Activated CD8-positive, alpha-beta memory T cell treated with anti-CD3 and anti-CD28 coated beads for 1 hour (primary cell): ENCODE results near the gene HNRNPA0.

Source experiments
- DNase-seq, 2 donors: peaks; one replicate each; pipeline ENCODE4 v3.0.0-alpha.2; 2020; ENCODE audit warnings: low read depth in 1 of 2; ENCODE audit errors: extremely low read depth in 1 of 2

HNRNPA0 gene

DNA sequence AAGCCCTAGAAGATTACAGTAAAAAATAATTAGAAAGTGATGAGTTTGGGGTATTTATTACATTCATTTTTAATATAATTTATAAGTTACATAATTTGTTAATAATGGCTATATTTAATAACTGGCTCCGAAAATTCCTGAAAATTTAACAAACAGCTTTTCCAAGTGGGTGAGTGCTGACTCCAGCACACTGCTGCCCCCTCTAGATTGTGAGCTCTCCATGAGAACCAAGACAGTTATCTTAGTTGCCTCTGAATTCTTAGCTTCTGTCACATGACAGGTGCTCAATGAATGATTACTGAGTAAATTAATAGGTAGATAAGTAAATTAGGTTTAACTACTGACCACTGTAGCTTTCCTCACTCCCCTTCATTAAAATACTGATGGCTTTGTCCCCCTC lies 26.1 kb downstream of the HNRNPA0 start:
- DNase-seq, result no peak

DNA sequence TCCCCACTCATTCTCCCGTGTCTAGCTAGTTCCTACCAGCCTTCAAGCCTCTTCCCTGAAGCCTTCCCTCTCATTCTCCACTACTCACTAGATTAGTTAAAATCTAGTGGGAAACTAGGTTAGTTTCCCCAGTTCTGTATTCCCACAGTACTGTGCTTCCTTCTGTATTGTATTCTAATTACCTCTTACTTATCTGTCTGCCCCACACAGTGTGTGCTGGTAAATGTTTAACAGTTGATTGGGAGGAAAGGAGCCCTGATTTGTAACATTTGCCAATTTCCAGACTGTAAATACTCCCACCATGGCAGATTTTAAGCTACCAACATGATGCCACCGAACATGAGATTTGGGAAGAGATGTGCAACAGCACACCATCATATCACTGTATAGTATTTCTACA lies 26.5 kb downstream of the HNRNPA0 start:
- no peak for DNase-seq

DNA sequence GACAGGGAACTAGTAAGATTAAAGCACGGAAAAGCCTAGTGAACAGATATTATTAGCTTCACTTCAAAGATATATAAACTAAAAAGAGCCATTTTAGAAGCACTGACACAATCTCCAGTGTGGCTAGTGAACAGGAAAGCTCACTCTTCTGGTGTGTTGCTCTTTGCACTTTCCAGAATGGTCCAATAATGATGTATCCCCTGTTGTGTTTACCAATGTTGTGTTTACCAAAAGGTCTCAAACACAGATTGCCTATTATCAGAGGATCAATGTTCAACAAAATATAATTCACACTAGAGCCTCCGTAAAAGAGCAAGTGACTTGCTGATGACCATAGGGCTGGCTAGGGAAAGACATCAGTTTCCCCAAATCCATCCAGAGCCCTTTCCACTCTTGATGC lies 29.9 kb downstream of the HNRNPA0 start:
- no peak for DNase-seq

GRCh38 chr5:137718611-137719010 lies 35.6 kb downstream of the HNRNPA0 start:
- no peak for DNase-seq

GRCh38 chr5:137716337-137716736 lies 37.8 kb downstream of the HNRNPA0 start:
- DNase-seq, result no peak

DNA sequence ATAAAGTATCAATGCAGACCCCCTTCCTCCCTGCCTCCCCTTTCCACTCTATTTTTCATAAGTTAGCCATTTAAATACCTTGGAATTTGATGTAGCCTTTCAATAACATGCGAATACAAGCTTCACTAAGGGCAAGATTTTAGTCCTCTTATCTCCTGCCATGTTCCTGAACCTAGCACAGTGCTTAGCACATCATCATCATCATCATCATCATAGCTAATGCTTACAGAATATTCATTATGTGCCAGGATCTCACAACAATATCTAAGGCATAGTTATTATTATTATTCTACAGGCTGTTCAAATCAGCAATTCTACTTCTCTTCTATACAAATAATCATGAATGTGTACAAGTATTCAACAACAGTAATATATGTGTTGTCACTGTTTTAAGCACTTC lies 38.7 kb downstream of the HNRNPA0 start:
- no peak for DNase-seq

- DNase-seq, result no peak
Measured at GRCh38 chr5:137714946-137715345, 39.2 kb downstream of the HNRNPA0 start.

GRCh38 chr5:137714494-137714893 lies 39.7 kb downstream of the HNRNPA0 start:
- DNase-seq, result no peak

- no peak for DNase-seq
Measured at GRCh38 chr5:137712139-137712667, 42.0 kb downstream of the HNRNPA0 start.

DNA sequence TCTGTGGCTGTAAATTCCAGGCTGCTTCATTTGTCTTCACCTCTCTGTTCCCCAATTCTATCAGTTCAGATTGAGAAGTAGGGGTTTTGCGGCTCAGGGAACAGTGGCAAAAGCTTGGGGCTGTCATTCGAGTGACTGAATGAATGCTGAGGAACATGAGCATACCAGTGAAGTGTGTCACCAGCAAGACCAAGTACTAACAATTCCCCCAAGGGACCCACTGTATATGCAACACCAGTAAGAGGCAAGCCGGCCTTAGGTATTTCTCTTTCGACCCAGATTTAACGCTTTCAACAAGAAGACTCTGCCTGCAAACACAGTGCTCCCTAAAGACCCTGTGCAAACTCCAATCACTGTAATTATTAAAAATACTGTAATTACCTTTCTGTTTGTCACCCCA lies 44.1 kb downstream of the HNRNPA0 start:
- DNase-seq, result no peak

DNA sequence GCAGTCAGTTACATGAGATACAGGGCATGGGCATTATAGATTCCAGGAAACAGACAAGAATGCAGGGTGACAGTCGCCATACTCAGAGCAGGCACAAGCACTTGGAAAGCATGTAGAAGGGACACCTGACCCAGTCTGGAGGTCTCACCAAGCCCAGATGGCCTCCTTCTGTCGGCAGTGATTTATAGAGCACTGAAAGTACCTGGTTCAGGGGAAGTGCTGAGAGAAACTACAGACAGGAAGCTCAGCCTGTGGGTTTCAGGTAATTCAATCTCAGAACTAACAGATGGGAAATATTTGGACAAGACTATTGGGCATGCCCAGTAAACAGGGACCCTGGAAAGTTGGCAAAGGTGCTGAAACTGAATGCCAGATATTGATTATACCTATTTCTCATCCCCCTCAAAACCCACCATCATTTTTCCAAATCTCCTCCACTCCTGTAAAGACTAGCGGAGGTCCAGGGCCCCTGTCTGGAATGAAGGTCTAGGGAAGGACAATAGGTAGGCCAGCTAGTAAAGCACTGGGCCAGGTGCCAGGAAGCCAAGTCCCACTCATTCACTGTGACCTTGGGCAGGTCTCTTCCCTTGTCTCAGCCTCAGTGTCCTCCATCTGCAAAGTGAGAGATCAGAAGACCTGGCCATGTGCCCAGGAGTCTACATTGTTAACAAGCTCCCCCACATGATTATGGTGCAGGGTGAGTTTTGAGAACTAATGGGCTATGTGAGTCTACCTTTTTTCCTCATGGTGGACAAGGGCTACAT lies 45.2 kb downstream of the HNRNPA0 start:
- no peak for DNase-seq

DNA sequence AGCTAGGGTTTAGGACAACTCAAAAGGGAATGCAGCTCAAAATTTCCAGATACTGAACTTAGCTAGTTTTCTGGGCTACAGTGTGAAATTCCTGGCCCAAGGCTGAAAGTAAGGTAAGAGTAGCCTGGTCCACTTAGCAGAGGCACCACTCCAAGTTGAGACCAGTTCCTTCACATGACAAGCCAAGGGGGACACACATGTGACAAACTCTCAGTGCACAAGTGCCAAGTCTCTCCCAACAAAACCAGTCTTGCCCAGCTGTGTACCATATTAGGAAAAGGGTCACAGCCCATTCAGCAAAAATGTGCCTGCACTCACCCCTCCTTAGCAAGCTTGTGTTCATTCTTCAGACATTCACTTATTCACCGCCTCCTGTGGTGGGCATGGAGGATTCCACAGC lies 46.1 kb downstream of the HNRNPA0 start:
- DNase-seq, result no peak

DNA sequence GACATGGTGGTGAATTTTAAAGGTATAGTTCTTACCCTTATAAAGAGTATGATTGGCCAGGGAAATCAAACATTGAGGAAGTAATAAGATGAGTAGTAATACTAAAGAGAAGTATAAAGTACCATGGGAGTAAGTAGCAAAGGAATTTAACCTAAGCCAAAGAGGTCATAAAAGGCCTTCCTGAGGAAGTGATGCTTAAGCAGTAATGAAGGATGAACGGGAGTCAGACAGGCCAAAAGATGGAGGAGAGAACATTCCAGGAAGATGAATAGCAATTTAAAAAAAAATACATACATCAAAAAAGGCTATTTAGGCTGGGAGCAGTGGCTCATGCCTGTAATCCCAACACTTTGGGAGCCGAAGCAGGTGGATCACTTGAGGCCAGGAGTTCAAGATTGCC lies 47.3 kb downstream of the HNRNPA0 start:
- DNase-seq, result no peak

GRCh38 chr5:137705106-137705505 lies 49.1 kb downstream of the HNRNPA0 start:
- DNase-seq, result no peak

DNA sequence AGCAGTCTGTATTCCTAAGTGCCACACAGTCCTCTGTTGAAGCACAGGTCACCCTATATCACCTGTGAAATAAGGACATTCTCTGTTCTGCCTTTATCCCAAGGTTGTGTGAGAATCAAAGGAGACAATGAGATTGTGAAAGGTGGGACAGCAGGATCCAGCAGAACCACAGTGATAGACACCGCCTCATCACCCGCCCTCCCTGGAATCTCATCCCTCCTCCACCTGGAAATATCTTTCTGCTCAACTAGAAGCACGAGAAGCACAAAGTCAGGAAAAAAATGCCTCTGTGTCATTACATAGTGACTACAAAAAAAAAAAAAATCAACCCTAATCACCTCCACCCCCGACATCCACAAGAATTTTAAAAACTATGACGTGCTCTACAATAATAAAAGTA lies 50.6 kb downstream of the HNRNPA0 start:
- DNase-seq, result no peak

GRCh38 chr5:137700282-137700680 lies 53.9 kb downstream of the HNRNPA0 start:
- DNase-seq, result no peak

DNA sequence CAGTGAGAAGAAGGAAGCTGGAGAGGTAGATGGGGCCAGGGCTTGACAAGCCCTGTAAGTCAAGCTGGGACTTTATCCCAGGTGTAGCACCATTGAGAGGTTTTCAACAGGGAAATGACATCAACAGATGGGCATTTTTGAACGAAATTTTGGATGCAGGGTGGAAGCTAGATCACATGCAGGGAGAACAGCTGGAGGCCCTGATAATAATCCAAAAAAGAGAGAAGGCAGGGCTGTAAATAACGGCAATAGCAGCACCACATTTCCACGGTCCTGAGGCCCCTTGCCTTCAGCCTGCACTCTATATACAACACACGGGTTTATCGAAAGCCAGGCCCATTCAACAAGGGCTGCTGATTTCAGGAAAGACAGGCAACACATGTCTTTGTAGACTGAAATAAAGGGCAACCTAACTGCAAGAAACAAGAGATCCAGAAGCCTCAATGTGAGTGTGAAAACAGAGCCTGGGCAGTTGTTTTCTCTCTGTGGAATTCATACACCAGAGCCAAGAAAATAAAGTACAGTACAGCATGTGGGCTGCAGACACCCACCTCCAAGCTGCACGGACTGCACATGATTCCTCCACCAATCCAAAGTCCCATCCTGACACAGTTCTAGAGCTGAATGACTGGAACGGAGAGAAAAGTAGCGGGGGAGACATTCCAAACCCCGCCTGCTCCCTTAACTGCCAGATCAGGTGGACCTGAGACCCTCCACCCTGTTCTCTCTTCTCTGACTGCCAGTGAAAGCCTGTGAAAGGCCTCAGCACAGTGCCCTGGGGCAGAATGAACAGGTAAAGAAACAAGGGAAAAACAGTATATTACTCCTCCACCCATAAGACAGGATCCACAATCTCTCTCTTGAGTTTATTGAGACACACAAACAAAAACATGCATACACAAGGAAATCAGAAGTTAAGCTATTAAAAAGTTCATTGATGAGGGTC lies 54.6 kb downstream of the HNRNPA0 start:
- DNase-seq, result no peak

DNA sequence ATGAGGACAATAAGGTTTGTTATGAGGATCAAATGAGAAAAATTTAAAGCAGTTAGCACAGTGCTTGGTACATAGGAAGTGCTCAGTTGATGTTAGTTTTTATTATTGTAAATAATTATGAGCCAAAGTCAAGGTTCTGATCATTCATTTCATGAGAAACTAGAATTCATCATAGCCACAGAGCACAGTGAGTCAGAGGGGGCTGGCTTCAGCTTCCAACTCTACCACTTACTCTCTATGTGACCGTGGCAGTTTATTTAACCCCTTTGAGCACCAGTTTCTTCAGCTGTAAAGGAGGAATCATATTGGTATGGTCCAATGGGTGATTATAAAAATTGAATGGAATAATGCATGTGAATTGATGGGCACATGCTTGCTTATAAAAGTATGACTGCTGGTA lies 57.7 kb downstream of the HNRNPA0 start:
- no peak for DNase-seq

DNA sequence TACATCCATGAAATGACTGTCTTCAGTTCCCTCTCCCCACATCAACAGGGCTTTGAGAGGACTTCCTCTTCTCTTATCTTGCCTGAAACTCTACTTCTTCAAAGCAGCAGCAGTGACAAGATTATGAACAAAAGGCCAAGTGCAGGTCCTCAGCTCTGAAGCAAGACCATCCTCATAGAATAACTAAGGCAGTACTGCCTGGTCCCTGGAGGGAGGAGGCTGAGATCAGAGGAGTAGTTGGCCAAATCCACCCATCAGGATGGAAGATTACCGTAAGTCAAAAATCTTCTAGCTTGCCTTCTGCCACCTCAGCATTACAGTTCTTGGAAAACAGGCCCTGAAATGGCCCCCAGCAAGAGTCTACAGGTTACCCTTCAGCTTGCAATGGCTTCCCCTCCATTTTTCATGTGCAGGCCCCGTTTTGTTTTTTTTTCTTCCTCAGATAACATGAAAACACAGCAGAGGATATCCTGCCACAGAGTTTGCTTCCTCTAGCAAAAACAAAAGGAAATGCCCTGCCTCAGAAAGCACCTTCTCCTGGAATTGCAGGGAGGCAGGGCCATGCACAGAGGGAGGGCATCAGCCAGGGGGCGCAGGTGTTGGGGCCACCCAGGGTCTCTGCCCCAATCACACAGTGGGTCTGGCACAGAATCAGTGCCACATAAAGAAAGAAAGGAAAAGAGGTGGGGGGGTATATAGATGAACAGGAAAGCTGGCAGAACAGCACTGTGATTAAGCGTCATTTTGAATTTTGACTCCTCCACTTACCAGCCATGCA lies 58.3 kb downstream of the HNRNPA0 start:
- no peak for DNase-seq
